Right lung (tissue), 10 donors: Measurements from ENCODE around the gene ETV5. TPM values are rescaled to one million over a fixed set of nuclear protein-coding genes. Genes with fewer than 3 reads are reported as not detected.

Experiments
- DNase-seq, 2 donors: peaks; one replicate each; pipeline ENCODE4 v3.0.0-alpha.2; 2013
- long read RNA-seq, 8 donors: transcript quantifications; one replicate each; lab custom pipeline, GENCODE V29; 2026
- polyA plus RNA-seq, 5 donors: library from polyadenylated mRNA; unstranded; fragments of 120-200 nt; gene quantifications; one replicate each; pipeline versions ENCODE4 v1.2.1 to v1.2.3, GENCODE V29; 2013; ENCODE audit warnings: inconsistent platforms in 1 of 5, low replicate concordance in 1 of 5; ENCODE audit not compliant: insufficient read length in 5 of 5, insufficient read depth in 1 of 5

ETV5 gene
- polyA plus RNA-seq: 100 to 1,000 TPM; 205 to 296 (median 271) TPM
- long read RNA-seq, donor 1, full-length matches to known transcripts: 68 of 143 reads
- long read RNA-seq, donor 1, partial matches to known transcripts: 75 of 143 reads
- long read RNA-seq, donor 1, other reads (novel, unspliced or antisense): 0 of 143 reads
- long read RNA-seq, donor 2, full-length matches to known transcripts: 30 of 36 reads
- long read RNA-seq, donor 2, partial matches to known transcripts: 6 of 36 reads
- long read RNA-seq, donor 2, other reads (novel, unspliced or antisense): 0 of 36 reads
- long read RNA-seq, donor 3, full-length matches to known transcripts: 24 of 70 reads
- long read RNA-seq, donor 3, partial matches to known transcripts: 46 of 70 reads
- long read RNA-seq, donor 3, other reads (novel, unspliced or antisense): 0 of 70 reads
- long read RNA-seq, donor 4, full-length matches to known transcripts: 39 of 95 reads
- long read RNA-seq, donor 4, partial matches to known transcripts: 56 of 95 reads
- long read RNA-seq, donor 4, other reads (novel, unspliced or antisense): 0 of 95 reads
- long read RNA-seq, donor 5, full-length matches to known transcripts: 54 of 101 reads
- long read RNA-seq, donor 5, partial matches to known transcripts: 47 of 101 reads
- long read RNA-seq, donor 5, other reads (novel, unspliced or antisense): 0 of 101 reads
- long read RNA-seq, donor 6, full-length matches to known transcripts: 45 of 84 reads
- long read RNA-seq, donor 6, partial matches to known transcripts: 39 of 84 reads
- long read RNA-seq, donor 6, other reads (novel, unspliced or antisense): 0 of 84 reads
- long read RNA-seq, donor 7, full-length matches to known transcripts: 39 of 46 reads
- long read RNA-seq, donor 7, partial matches to known transcripts: 7 of 46 reads
- long read RNA-seq, donor 7, other reads (novel, unspliced or antisense): 0 of 46 reads
- long read RNA-seq, donor 8, full-length matches to known transcripts: 19 of 30 reads
- long read RNA-seq, donor 8, partial matches to known transcripts: 11 of 30 reads
- long read RNA-seq, donor 8, other reads (novel, unspliced or antisense): 0 of 30 reads

- peak; percentile 99 for DNase-seq
Observed at GRCh38 chr3:186108941-186109865, at the start of gene ETV5. Gene ETV5, minus strand, starts transcription at chr3:186109089. Its CDS starts 3,221 bp downstream, at chr3:186105868.

GRCh38 chr3:186154641-186155040 lies 45.8 kb upstream of the ETV5 start:
- no peak for DNase-seq

GRCh38 chr3:186152889-186153292 lies 44.0 kb upstream of the ETV5 start:
- no peak for DNase-seq

GRCh38 chr3:186152361-186152798 lies 43.5 kb upstream of the ETV5 start:
- no peak for DNase-seq

GRCh38 chr3:186151077-186151971 lies 42.4 kb upstream of the ETV5 start:
- DNase-seq: no peak

GRCh38 chr3:186150041-186150830 lies 41.3 kb upstream of the ETV5 start:
- DNase-seq: no peak

- DNase-seq: no peak
Observed at GRCh38 chr3:186149319-186149960, 40.6 kb upstream of the ETV5 start.

GRCh38 chr3:186144257-186144656 lies 35.4 kb upstream of the ETV5 start:
- no peak for DNase-seq

- DNase-seq: no peak
Observed at GRCh38 chr3:186143250-186143649, 34.4 kb upstream of the ETV5 start.

GRCh38 chr3:186142393-186142932 lies 33.6 kb upstream of the ETV5 start:
- DNase-seq: no peak

- DNase-seq: no peak
Observed at GRCh38 chr3:186141790-186142189, 32.9 kb upstream of the ETV5 start.

- no peak for DNase-seq
Observed at GRCh38 chr3:186138272-186138981, 29.5 kb upstream of the ETV5 start.

- DNase-seq: no peak
Observed at GRCh38 chr3:186137051-186137685, 28.3 kb upstream of the ETV5 start.

GRCh38 chr3:186133980-186134379 lies 25.1 kb upstream of the ETV5 start:
- no peak for DNase-seq

GRCh38 chr3:186132487-186132886 lies 23.6 kb upstream of the ETV5 start:
- DNase-seq: no peak

GRCh38 chr3:186129206-186129605 lies 20.3 kb upstream of the ETV5 start:
- DNase-seq: no peak

- no peak for DNase-seq
Observed at GRCh38 chr3:186128158-186128557, 19.3 kb upstream of the ETV5 start.
